NCI-H1417 (cell line): ENCODE measurements around the gene CROT.

ENCODE experiments used
- DNase-seq, 3 experiments: peaks; one replicate each; lab custom pipeline; 2025; lab: John Stamatoyannopoulos, UW

Gene CROT

DNA sequence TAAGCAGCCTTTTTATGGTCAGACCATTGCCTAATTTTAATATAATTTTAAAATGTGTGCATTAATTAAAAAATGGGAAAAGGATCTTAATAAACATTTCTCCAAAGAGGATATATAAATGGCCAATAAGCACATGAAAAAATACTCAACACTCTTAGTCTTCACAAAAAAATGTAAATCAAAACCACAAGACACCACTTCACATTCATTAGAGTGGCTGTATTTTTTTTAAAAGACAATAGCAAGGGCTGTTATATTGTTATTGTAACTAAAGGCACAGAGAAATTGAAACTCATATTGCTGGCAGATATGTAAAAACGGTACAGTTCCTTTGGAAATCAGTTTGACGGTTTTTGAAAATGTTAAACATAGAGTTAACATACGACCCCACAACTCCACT lies 3.2 kb upstream of the CROT start:
- no peak for DNase-seq

DNA sequence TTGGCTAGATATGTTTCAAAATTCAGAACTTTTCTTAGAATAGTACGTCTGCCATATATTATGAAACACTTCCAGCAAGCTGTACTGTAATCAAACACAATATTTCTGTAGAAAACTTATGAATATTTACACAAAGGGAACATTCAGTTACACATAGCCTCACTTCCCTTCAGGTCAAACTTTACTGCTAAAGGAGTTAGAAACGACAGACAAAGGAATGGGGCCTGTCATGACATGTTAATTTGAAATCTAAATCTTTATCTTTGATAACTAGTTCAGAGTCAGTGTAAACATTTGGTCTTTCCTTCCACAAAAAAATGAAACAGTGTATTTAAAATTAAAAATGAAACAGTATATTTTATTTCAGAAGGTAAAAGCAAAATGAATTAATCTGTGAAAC lies 1.0 kb upstream of the CROT start:
- DNase-seq, result peak in 1 of 3 experiments; percentile 57

DNA sequence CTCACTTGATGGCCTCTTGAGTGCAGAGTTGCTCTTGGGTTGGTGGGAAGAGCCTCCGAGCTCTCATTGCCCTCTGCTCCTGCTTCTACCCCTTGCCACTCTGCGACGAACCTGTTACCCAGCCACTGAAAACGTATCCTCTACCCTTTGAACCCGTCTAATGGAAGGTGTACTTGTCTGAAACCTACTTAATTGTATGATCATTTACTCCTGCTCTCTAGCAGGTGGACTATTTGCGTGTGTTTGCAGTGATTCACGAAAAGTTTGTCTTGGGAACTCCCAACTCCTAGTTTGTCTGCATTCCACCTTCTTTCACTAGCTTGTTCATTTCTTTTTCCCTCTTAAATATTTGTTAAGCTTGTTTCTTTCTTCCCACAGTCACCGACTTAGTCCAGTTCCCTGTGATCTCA lies 503 bp downstream of the CROT start:
- no peak for DNase-seq

DNA sequence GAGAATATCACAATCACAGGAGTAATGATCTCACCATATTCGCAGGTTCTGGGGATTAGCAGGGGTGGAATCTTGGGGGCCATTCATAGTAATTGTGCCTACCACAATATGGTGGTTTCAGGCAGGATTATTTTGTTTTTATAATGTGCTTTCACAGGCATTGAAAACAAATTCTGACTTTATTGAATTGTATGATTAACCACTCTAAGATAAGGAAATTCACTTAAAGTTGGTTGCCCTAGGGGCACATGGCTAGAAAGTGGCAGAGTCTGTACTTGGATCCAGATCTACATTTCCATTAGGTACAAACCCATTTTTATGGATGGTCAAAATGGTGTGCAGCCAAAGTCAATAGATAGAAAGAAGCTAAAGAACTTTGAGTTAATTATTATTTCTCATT lies 1.7 kb downstream of the CROT start:
- DNase-seq, result no peak

DNA sequence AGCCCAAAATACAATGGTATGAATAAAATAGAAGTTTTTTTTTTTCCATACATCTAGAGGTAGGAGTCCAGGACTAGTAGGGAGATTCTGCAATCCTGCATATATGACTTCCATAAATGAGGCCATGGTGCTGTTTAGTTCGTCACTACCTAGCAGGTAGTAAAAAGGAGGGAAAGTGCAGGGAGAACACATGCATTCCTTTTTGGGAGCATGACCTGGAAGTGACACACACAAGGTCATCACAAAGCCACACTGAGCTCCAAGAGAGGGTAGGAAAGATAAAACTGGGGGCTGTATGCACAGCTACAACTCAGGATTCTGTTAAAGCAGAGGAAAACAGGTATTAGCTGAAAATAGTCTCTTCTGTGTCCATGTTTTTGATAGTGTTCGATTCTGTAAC lies 2.2 kb downstream of the CROT start:
- no peak for DNase-seq

DNA sequence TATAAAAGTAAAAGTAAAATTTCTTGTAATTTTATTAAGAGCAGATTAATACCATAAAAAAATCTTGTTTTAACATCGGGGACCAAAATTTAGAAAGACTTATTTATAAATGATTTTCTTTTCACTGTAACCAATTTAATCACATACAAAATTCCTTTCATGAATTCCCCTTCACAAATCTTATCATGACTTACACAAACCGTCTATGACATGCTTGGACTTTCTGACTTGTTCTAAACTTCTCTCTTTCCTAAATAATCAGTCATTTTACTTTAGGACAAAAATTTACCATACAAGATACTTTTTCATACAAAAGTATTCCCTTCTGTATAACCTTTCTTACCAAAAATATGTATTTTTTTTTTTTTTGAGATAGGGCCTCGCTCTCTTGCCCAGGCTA lies 9.3 kb downstream of the CROT start:
- DNase-seq, result peak in 2 of 3 experiments; percentile 25 to 48

DNA sequence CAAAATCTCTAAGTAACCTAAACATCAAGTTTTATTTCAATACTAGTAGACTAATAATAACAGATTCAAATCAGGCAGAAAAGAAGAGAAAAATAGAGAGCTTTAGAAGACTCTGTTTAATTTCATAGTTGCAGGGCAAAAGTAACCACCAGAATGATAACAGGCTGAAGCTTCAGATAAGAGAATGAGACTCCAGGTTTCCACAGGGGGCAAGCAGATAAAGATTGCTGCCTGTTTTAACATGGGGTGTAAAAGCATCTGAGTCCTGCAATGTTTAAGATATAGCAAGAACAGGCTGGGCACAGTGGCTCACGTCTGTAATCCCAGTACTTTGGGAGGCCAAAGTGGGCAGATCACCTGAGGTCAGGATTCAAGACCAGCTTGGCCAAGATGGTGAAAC lies 11.0 kb downstream of the CROT start:
- no peak for DNase-seq

DNA sequence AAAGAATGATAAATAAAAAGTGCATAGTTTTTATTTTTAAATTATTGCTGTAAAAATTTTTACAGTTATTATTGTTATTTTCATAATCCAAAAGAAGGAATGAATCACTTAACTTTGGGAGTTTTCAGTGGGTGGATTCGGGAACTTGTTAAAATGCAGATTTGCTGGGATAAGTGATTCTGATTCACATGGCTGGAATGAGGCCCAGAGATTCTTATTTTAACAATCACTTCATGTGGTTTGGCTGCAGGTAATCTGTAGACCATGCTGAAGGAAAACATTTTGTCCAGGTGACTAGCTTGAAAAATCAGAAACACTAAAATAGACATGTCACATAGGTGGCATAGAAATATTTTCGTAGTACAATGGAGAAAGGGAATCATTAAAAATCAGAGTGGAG lies 13.9 kb downstream of the CROT start:
- no peak for DNase-seq

DNA sequence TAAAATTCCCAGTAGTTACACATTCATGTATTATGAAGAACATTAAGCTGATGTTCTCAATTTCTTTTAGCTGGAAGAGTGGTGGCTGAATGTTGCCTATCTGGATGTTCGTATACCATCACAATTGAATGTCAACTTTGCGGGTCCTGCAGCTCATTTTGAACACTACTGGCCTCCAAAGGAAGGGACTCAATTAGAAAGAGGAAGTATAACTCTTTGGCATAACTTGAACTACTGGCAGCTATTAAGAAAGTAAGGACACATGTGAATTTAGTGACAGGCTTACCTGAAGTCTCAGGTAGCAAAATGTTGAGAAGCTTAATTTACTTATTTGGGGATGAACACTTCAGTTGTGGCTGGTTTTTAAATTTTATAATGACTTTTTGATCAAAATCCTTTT lies 15.9 kb downstream of the CROT start:
- no peak for DNase-seq

DNA sequence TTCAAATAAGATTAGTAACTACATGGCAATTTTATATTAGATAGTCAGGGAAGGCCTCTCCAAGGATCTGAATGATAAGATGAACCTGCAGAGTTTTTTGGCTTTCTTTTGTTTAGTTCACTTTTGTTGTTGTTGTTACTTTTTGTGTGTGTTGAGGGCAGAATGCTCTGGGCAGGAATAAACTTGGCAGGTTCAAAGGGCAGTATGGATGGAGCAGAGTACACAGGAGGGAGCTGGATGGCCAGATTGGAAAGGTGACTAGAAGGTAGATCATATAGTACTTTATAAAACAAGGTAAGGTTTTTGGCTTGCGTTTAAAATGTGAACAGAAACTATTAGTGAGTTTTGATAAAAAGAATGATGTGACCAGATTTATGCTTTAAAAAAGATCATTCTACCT lies 17.9 kb downstream of the CROT start:
- no peak for DNase-seq

DNA sequence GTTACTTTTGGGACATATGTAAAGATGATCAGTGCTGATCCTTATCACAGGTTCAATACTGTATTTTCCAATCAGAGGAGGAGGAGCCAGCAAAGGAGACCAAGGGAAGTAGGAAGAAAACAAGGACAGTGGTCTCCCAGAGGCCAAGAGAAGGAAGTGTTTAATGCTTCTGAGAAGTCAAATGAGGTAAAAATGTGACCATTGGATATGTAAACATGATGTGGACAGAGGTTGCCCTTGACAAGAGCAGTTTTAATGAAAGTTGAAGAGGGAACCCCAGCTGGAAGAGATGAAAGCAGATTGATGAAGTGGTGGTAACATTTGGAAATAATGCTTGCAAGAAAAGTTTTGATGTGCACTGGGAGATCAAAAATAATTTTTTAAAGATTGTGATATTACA lies 18.8 kb downstream of the CROT start:
- DNase-seq, result no peak

DNA sequence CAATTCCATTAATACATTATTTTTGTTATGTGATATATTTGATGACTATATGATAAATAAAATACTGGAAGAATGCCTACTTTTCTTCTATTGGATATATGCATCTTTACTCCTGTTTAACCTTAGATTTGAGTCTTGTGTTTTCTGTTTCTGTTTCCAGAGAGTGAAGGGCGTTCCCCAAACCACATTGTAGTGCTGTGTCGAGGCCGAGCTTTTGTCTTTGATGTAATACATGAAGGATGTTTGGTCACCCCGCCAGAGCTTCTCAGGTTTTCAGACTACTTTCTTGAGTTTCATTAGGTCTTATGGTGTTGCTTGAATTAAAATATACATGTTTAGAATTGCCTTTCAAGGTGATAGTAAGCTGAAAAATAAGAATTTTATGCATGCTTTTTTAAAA lies 23.8 kb downstream of the CROT start:
- DNase-seq, result no peak

DNA sequence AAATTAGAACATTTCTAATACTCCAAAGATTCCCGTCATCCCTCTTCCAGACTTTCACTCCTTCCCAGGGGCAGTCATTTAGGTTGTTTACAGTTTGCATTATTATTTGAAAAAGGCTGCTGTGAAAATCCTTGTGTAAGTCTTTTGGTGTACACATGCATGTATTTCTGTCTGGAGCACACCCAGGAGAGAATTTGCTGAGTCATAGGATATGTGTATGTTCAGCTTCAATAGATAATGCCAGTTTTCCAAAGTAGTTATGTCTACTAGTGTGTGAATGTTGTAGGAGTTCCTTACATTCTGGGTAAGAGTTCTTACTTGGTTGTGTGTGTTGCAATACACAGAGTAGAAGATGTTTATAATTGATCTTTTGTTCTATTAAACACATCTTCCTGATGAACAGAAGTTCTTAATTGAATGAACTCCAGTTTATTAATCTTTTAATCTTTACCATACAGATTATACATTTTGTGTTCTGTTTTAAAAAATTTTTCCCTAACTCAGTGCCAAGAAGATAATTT lies 25.3 kb downstream of the CROT start:
- peak in 1 of 3 experiments; percentile 11 for DNase-seq

DNA sequence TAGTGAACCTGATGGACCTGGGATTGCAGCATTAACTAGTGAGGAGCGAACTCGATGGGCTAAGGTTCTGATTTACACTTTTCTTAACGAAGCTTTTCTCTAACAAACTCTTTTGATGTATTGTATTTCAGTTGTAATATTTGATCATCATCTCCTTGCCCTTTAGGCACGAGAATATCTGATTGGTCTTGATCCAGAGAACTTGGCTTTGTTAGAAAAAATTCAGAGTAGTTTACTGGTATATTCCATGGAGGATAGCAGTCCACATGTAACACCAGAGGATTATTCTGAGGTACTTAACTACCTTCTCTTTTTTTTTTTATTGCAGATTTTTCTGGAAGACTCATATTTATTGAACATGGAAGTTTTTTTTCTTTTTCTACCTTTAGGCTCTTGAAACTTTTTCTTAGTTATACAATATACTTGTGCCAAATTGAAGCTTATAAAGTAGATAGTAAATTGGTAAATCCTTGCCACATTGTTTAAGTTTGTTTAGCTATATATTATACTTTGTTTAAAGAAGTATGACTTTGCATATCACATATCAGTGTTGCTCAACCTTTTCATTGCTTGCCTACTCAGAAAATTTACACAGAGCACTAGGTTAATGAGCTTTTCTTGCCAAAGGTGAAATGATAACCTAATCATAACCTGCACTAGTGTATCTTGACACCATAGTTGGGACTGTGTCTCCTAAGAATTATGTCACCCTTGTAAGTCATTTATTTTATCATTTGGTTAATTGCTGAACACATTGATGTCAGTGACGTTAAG lies 30.4 kb downstream of the CROT start:
- DNase-seq, result no peak

DNA sequence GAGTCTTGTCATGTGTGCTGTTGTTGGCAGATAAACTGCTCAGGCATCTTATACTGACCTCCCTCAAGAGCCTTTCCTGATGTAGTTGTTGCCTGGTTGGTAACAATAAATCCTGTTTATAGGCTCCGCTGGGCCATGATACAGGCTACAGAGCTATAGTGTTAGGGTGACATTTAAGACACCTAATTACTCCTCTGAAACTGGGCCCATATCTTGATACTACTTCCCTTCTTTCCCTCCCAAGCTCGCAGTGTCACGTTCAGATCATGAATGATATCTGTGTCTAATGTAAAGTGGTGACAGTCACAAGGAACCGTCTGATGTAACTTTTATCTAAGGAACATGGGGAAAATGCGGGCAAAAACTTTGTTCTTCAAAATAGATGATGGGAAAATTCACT lies 35.4 kb downstream of the CROT start:
- no peak for DNase-seq

DNA sequence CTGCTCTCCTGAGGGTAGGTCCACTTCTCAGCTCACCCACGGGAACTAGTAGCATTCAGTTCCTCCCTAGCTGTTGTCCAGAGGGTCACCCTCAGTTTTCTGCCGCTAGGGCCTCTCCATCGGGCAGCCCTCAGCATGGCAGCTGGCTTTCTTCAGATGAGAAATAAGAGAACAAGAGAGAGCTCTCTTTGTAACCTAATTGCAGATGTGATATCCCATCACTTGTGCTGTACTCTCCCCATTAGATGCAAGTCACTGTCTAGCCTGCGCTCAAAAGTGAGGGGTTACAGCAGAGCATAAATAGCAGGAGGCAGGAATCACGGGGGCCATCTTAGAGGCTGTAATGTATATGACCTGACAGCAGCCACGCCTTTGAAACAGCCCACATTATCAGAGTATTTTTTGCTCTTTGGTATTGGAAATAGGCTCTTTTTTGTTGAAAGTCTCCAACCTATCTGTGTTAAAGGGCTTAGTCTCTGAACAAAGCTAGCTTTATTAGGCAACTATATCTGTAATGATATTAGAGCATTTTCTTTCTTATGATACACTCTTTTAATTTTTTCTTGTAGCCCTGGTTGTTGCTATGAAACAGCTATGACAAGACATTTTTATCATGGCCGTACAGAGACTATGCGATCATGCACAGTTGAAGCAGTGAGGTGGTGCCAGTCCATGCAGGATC lies 45.7 kb downstream of the CROT start:
- DNase-seq, result no peak

DNA sequence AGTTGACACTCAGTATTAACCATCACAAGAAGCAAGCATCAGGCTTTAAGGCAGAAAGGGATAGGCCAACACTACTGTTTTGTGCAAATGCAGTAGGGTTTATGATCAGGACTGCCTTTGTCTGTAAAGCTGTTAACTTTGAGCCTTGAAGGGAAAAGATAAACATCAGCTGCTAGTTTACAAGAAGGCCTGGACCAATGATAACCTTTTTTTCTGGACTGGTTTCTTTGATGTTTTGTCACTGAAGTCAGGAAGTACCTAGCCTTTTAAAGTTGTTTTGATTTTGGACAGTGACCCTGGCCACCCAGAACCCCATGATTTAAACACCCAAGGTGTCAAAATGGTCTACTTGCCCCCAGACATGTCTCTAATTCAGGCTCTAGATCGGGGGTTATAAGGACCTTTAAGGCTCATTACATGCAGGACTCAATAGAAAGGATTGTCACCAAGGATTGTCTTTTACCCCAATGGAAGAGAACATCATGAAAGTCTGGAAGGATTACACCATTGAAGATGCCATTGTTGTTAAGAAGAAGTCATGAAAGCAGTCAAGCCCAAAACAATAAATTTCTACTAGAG lies 50.1 kb downstream of the CROT start:
- DNase-seq, result no peak

DNA sequence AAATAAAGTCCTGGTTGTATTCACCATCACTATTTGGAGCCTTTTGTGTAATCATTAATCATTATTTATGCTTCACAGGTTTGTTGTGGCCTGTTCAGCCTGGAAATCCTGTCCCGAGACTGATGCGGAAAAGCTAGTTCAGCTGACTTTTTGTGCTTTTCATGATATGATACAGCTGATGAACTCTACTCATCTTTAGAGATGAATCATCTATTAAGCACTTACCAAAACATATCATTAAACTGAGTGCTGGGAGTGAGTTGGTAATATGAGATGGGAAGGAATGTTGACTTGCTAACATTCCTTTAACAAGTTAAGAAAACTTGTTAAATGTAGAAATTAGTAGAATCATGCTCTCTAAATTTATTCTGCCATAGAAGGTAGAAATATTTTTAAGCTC lies 53.0 kb downstream of the CROT start:
- no peak for DNase-seq

DNA sequence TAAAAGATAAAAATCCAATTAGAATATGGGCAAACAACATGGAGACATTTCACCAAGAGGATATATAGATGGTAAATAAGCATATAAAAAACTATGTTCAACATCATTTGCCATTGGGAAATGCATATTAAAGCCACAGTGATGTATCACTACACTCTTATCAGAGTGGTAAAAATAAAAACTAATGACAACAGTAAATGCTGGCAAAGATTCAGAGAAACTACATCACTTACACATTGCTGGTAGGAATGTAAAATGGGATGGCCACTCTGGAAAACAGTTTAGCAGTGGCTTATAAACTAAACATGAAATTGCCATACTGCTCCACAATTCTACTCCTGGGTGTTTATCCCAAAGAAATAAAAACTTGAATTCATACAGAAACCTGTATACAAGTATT lies 59.2 kb downstream of the CROT start:
- no peak for DNase-seq

DNA sequence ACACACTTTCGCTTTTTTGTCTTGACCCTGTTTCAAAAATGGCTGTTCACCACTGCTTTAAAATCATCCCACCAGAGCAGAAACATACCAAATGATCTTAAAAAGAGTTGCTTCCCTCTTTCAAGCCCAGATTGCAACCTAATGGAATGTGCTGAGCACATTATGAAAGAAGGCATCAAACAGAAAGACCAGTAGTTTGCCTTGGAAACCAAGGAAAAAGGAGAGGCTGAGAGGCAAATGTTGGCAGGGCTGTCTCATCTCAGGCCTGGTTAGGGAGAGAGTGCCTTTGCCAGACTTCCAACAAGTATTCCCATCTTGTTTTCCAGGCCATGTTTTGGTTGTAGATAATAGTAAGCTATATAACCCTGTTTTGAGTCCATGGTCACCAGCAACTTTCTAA lies 65.7 kb downstream of the CROT start:
- DNase-seq, result no peak

DNA sequence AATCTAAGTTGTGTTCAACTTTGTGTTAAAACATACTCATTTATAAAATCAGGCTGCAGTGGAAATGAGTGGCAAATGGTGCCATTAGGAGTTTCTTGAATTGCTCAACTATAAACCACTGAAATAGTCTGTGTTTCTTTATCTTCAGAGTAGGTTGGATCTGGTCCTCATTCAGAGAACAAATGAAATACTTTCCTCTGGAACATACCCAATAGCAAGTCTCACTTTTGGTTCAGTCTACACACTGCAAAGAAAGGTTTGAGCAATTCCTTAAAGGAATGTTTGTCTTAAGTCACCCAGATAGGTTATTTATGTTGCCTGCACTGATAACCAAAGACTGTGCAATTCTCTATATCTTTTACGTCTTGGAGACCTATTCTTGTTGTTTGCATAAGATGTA lies 67.6 kb downstream of the CROT start:
- DNase-seq, result no peak

DNA sequence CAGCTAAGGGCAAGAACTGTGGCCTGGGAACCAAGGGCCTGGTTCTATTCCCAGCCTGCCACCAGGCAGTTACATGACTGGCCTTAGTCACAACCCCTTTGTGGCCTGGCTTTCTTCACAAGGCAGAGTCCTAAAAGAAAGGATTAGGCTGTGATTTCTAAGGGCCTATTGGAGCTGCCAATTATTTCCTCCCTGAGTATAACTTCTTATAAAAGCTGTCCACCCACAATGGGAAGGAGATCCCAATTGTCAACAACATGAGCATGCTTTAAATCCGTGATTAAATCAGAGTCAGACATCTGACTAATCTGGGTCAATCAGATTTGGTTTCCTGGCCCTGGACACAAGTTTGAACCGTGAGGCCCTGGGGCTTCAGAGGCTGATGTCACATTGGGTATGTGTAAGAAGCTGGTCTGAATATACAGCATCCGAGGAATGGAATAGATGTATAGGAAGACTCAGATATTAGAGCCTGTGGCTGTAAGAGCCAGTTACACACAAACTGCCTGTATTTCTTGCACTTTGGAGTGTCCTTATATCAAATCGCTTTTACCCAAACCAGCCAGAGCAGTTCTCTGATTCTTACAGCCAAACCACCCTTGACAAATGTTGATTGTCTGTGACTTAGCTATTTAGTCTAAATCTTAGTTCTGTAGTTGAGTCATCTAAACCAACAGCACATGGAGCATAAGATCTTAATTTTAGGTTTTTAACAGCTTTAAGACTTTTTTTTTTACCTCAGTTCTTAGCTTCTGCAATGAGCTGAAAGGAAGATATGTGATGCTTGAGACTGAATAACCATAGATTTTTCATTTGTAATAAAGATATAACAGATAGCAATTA lies 68.7 kb downstream of the CROT start:
- no peak for DNase-seq
